ENCODE data around the gene FAM241A. TPM values are rescaled to one million over a fixed set of nuclear protein-coding genes. Genes with fewer than 3 reads are reported as not detected.

Gene FAM241A
- total and polyA plus RNA-seq, 9 of the 15 experiments (the other 6 are each of a cell fraction or from before 2014, with no cell fraction given) = 2.3 to 8.5 (median 5.3) TPM

DNA sequence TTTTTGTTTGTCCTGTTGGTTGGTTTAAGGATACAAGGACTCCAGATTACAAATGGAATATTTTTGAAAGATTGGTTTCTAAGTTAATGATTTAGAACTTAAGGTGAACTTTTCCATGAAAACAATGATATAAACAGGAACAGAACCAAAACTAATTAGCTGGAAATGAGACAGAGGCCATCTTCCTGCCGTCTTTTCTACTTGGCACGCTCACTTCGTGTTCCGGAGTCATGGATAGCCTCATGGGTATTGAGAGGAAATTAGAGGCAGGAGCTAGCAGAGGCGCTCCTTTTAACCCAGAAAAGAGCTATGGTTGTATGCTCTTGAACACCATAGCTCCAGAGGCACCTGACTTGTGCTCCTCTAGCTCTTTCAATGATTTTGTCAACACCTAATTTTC is 2.4 kb downstream of the FAM241A start:
- Histone ChIP-seq H3K9me1 (ENCODE audit: control insufficient read depth, insufficient read depth, low read length) (no peaks in the 10 kb centered on the region), H3K4me2 (ENCODE audit: insufficient read depth, low read length) (peak overlapping the region; percentile 58; the same call in 1 of the 2 replicates), H3K79me2 (ENCODE audit: control insufficient read depth, insufficient read depth, low read length) (peaks cover 69% of the 10 kb centered on the region), H4K20me1 (replicated peaks; ENCODE audit: control insufficient read depth, insufficient read depth, low read length) (no peaks in the 10 kb centered on the region), H3K9me3 (replicated peaks; ENCODE audit: control insufficient read depth, insufficient read depth, low read depth, low read length) (no peaks in the 10 kb centered on the region), H3K9ac (ENCODE audit: insufficient read depth in 1 of 2, low read depth in 2 of 2, low read length in 2 of 2) (peak overlapping the region in 1 of 2 experiments; percentile 79; a peak in 2 of 4 replicates), H3K4me1 (replicated peaks in 1 of 2; ENCODE audit: control insufficient read depth in 2 of 2, insufficient read depth in 2 of 2, low read length in 2 of 2) (peaks cover 10 to 13% of the 10 kb centered on the region in 2 experiments; a peak in 3 of 5 replicates), H3K27ac (ENCODE audit: extremely low read depth, low read depth, low read length) (no peak overlapping the region), H3K4me3 (peak overlapping the region; percentile 65; the same call in 1 of the 2 replicates), H3K27me3 (ENCODE audit: control insufficient read depth in 2 of 2, insufficient read depth in 2 of 2, low read length in 2 of 2) (no peaks in the 10 kb centered on the region), H2AFZ (ENCODE audit: low read depth, low read length) (no peak overlapping the region), H3K36me3 (ENCODE audit: control insufficient read depth, insufficient read depth, low read length) (peaks cover 8% of the 10 kb centered on the region; the same call in 1 of the 3 replicates)
- no peak for ATAC-seq
- ChIA-PET CTCF (ENCODE audit: low intra/inter-chr PET ratio) (no interaction called here), POLR2A (interaction anchor here (0.8 to 2.0 kb wide), 4 partner anchors 13 to 85 kb away, joined by 3 to 8 read pairs (median 4); partner anchors contain the start of gene AP1AR)
- no TSS peak for BruUV-seq (replicated peaks)
- no peak for FAIRE-seq
- WGBS (ENCODE audit: insufficient coverage, low coverage, missing lambda C conversion rate) = 44% methylated on average over 5 of the region's 5 CpGs
- no peak for DNase-seq (ENCODE audit: extremely low read depth in 1 of 4, low spot score in 3 of 4)
- no peak for TF ChIP-seq ZNF778 (CRISPR knock-in tag; IDR thresholded peaks at IDR 0.05)
- TF ChIP-seq, protein P1, sequence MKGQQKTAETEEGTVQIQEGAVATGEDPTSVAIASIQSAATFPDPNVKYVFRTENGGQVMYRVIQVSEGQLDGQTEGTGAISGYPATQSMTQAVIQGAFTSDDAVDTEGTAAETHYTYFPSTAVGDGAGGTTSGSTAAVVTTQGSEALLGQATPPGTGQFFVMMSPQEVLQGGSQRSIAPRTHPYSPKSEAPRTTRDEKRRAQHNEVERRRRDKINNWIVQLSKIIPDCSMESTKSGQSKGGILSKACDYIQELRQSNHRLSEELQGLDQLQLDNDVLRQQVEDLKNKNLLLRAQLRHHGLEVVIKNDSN (CRISPR knock-in tag; IDR thresholded peaks at IDR 0.05) = no peak
- TF ChIP-seq ATF1 (CRISPR knock-in tag; IDR thresholded peaks at IDR 0.05) = no peak
- no peak for TF ChIP-seq ATF1 (tag; IDR thresholded peaks at IDR 0.05)
- TF ChIP-seq KDM4B (IDR thresholded peaks at IDR 0.05; ENCODE audit: borderline replicate concordance in 2 of 2, low read depth in 1 of 2) = no peak
- no peak for TF ChIP-seq ZNF445 (CRISPR knock-in tag; IDR thresholded peaks at IDR 0.05; ENCODE audit: low read depth)
- no peak for TF ChIP-seq TEAD2 (tag; IDR thresholded peaks at IDR 0.05)
- no peak for TF ChIP-seq SMAD3 (CRISPR knock-in tag; conservative IDR thresholded peaks at IDR 0.05)
- in situ Hi-C loops (cut with MboI) = no loop called here
- intact Hi-C loops (cut with micrococcal nuclease) = loop anchor here (2.0 kb wide), 1 partner anchor 83 kb away; the partner anchor contains the start of gene AP1AR

Data from K562 (cell line).